Upper lobe of right lung (tissue), 1 donor: ENCODE results near the gene CCDC85C. TPM values are rescaled to one million over a fixed set of nuclear protein-coding genes. Genes with fewer than 3 reads are reported as not detected.

Experiments
- ATAC-seq: fragments of 200-7000 bp; cut with Tn5 transposase; one replicate; pipeline ENCODE4 v1.9.1; 2020; ENCODE audit warnings: mild to moderate bottlenecking, moderate library complexity
- DNase-seq: peaks from one replicate; pipeline ENCODE4 v3.0.0-alpha.2; 2020
- H3K27ac ChIP-seq: fragments of 200-600 bp; one replicate; pipeline ENCODE4 v1.8.0; 2022
- H3K27me3 ChIP-seq: fragments of 200-600 bp; one replicate; pipeline ENCODE4 v1.8.0; 2022; ENCODE audit warnings: mild to moderate bottlenecking
- H3K36me3 ChIP-seq: fragments of 200-600 bp; one replicate; pipeline ENCODE4 v1.8.0; 2022
- H3K4me1 ChIP-seq: fragments of 200-600 bp; one replicate; pipeline ENCODE4 v1.8.0; 2022
- H3K4me3 ChIP-seq: fragments of 200-600 bp; one replicate; pipeline ENCODE4 v1.8.0; 2022; ENCODE audit warnings: mild to moderate bottlenecking
- H3K9me3 ChIP-seq: fragments of 200-600 bp; one replicate; pipeline ENCODE4 v1.8.0; 2022
- CTCF ChIP-seq: fragments of 200-600 bp; IDR thresholded peaks from one replicate; pipeline ENCODE4 v1.8.0; 2022; ENCODE audit warnings: antibody characterized with exemption
- intact Hi-C: fragments of 100-400 bp; cut with DNase I; formaldehyde crosslinking; loops from one replicate; pipeline ENCODE4 v1.11.0; 2022
- total RNA-seq: library from RNA; stranded (reverse); fragmentation: NEBNext Ultra II Directional; extraction: Animal tissue kit (Norgen Biotek cat#: 25700); gene quantifications from one replicate; pipeline ENCODE4 v1.2.1, GENCODE V29; 2021
- donor health status: DM: no; HTN: yes; CAD: no; lungs with severe emphysema.

The CCDC85C gene
- total RNA-seq, 1 donor from 2014 or later, result 22.6 TPM

DNA sequence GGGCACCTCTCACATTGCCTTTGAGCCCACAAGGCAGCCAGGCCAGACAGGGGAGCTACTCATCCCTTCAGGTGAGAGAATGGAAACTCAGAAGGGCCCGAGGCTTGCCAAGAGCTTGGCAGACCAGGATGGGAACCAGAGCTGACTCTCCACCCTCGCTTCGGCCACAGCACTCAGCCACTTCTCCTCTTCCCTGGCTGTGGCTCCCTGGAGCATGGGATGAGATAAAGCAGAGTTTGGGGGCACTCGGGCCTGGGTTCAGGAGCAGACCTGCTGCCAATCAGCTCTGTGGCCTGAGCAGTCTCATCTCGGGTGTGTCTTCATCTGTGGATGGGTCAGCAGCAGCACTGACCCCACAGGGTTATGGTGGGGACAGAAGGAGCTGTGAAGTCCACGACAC, 20.0 kb upstream of the CCDC85C start:
- ATAC-seq (no peak), DNase-seq (no peak)
- Histone ChIP-seq H3K27me3 (no peaks in the 10 kb centered on the region), H3K9me3 (no peaks in the 10 kb centered on the region), H3K27ac (no peak overlapping the region), H3K4me1 (no peaks in the 10 kb centered on the region), H3K4me3 (no peak overlapping the region), H3K36me3 (no peaks in the 10 kb centered on the region)
- no peak for TF ChIP-seq CTCF
- intact Hi-C loops, result no loop called here

DNA sequence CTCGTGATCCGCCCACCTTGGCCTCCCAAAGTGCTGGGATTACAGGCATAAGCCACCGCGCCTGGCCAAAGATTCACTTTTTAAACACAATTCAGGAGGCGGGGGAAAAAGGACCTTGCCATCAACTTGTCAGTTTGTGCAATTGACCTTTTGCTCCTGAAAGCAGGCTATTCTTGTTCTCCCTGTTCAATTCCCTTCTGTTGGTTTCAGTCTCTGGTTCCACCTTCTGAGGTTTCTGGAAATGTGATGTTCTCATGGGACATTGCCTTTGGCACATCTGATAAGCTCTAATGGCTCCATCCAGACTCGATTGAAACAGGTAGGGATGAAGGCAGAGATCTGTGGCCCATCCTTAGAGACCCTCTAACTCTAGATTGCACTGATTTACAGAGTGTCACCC, 17.9 kb upstream of the CCDC85C start:
- no peak for TF ChIP-seq CTCF
- DNase-seq (no peak), ATAC-seq (no peak)
- Histone ChIP-seq H3K27ac (no peak overlapping the region), H3K4me3 (no peak overlapping the region), H3K36me3 (no peaks in the 10 kb centered on the region), H3K27me3 (no peaks in the 10 kb centered on the region), H3K4me1 (no peaks in the 10 kb centered on the region), H3K9me3 (no peaks in the 10 kb centered on the region)
- intact Hi-C loops, result no loop called here

DNA sequence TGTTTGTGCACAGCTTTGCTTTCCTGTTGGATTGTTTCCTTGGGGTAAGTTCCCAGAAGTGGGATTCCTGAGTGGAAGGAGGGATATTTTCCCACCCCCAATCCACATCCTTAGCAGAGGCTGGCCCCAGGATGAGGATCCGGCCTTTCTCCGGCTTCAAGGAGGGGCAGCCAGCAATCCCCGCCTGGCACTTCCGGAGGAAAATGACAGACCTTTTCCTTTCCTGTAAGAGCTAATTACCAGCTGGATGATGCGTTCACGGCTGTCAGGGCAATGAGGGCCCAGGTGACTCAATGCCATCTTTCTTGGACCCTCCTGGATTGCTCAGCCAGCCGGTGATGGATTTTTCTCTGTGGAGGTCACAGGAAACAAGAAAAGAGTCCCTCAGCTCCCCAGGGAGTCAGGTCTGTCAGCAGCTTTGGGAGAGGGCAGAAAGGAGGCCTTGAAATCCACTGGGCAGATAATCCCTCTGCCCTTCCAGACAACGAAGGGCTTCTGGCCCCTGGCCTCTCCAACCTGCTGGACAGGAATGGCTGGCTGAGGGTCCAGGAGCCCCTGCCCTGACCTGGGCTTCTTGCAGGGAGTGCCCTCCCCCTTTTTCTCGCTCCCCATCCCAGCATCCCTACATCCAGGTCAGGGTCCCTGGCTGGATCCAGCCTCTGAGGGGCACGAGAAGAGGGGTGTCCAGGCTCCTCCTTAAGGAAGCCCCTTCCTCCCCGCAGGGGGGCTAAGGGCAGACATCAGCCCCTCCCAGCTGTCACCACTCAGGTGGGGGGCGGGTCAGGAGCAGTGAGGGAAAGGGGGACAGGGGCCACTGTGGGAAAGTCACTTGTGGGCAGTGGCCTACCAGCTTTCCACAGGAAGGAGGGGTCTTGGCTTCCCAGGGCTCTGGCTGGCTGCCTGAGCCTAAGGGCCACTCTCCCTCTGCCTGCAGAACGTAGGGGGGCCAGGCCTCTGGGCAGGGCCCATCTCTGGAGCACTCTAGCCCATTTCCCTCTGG, 16.1 kb upstream of the CCDC85C start:
- peak overlapping the region; percentile 39 for H3K27ac ChIP-seq
- ATAC-seq (peak; percentile 9), DNase-seq (no peak)
- no peak overlapping the region for H3K4me3 ChIP-seq
- H3K27me3 ChIP-seq, result no peaks in the 10 kb centered on the region
- peaks cover 6% of the 10 kb centered on the region for H3K4me1 ChIP-seq
- intact Hi-C loops, result no loop called here
- H3K9me3 ChIP-seq, result no peaks in the 10 kb centered on the region
- H3K36me3 ChIP-seq, result no peaks in the 10 kb centered on the region
- TF ChIP-seq CTCF, result no peak

DNA sequence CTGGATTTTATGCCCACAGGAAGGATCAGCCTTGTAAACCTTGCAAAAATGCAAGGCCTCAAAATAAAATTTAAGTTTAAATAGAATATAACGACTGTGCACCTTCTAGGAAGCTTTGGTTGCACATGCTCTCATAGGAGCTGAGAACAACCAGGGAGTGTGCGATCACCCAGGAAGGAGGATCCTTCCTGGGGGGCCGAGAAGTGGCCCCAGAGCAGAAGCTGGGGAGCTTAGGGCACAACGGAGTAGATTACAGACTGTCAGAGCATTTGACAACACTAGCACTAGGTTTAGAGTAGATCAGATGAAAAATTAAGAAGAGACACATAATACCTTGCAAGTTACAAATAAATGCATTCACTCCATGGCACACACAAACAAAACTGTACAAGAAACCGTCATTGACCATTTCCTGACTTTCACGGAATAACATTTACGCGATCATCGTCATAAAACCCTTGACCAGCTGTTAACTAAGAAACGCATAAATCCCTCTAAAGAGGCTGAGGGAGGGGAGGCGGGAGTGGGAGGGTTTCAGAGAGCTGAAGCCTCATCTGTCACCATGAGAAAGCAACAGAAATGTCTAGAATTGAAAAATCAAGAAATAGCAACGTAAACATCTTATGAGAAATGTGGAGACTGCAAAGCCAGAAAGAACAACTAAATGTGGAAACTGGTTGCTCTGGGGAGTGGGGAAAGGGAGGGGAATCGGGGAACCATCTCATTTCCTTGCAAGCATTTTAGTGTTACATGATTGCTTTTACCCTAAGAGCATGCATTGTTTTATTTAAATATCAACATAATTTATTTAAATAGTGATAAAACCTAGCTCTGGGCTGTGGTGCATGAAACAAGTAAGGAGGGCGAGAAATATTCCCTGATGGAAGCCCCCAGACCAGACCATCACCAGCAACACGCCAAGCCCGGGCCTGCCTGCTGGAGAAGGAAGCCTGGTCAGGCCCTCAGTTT, 13.1 kb upstream of the CCDC85C start:
- ATAC-seq (no peak), DNase-seq (no peak)
- H3K4me3 ChIP-seq, result no peak overlapping the region
- H3K27ac ChIP-seq, result no peak overlapping the region
- H3K27me3 ChIP-seq, result no peaks in the 10 kb centered on the region
- peaks cover 6% of the 10 kb centered on the region for H3K4me1 ChIP-seq
- intact Hi-C loops, result no loop called here
- TF ChIP-seq CTCF, result no peak
- no peaks in the 10 kb centered on the region for H3K9me3 ChIP-seq
- H3K36me3 ChIP-seq, result no peaks in the 10 kb centered on the region

GRCh38 chr14:99615497-99616157, 11.6 kb upstream of the CCDC85C start:
- no peak overlapping the region for H3K4me3 ChIP-seq
- no peak for TF ChIP-seq CTCF
- H3K36me3 ChIP-seq, result no peaks in the 10 kb centered on the region
- H3K27me3 ChIP-seq, result no peaks in the 10 kb centered on the region
- ATAC-seq, result no peak
- H3K4me1 ChIP-seq, result peaks cover 6% of the 10 kb centered on the region
- no peaks in the 10 kb centered on the region for H3K9me3 ChIP-seq
- DNase-seq, result no peak
- intact Hi-C loops, result no loop called here
- no peak overlapping the region for H3K27ac ChIP-seq
